CD1c-positive myeloid dendritic cell (primary cell): ENCODE results near the gene RBM47.
A peak's percentile ranks its signal among the peaks of the same experiment; 100 is the strongest.

Experiments
- DNase-seq: peaks from one replicate; pipeline ENCODE4 v3.0.0-alpha.2; 2016; ENCODE audit errors: extremely low spot score

The RBM47 gene

DNA sequence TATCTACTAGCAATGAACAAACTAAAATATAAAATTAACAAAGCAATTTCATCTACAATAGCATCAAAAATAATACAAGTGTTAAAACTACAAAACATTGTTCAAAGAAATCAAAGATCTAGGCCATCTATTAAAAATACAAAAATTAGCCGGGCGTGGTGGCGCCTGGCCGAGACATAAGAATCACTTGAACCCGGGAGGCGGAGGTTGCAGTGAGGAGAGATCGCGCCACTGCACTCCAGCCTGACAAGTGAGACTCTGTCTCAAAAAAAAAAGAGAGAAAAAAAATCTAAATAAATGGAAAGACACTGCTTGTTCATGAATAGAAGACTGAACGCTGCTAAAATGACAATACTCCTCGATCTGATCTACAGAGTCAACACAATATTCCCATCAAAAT is 139.2 kb downstream of the RBM47 start:
- no peak for DNase-seq

- no peak for DNase-seq
Observed at GRCh38 chr4:40489961-40490360, 139.7 kb downstream of the RBM47 start.

DNA sequence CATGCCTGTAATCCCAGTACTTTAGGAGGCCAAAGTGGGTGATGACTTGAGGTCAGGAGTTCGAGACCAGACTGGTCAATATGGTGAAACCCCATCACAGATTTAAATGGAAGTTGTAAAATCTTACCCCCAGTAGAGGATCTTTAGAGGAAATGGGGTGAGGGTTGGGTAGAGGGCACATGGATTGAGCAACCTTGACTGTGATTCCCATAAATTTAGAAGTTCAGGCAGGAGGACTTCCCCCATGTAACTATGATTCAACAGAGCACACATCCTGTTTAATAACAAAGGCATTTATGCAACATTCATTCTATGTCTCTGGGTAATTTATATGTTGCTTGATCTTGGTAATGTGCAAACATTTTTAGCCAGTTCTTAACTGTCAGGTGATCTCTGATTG is 143.1 kb downstream of the RBM47 start:
- peak; percentile 82 for DNase-seq

GRCh38 chr4:40484346-40485090 is 145.1 kb downstream of the RBM47 start:
- DNase-seq: no peak

DNA sequence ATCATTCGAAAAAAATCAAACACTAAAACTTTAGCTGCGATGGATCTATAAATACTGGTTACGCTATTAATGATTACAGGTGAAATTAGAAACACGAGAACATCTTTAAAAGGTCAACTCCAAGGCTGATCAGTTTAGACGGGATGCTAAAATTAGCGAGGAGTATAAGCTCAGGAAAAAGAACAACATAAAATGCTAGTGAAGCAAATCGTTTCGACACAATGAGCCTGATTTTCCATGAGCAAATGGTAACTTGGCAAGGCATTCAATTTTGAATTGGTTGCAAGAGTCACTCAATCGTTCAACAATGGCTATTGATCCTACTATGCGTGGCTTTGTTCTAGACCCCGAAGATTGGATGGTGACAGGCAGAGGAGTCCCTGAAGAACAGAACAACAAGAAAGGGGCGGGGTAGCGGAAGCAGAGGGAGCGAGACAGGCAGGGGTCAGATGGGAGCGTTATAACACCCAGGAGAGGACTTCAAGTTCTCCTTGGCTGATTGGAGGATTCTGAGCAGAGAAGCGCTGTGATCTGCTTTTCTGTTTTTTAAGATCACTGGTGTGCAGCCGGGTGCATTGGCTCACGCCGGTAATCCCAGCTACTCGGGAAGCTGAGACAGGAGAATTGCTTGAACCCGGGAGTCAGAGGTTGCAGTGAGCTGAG is 146.5 kb downstream of the RBM47 start:
- no peak for DNase-seq

GRCh38 chr4:40481977-40482376 is 147.7 kb downstream of the RBM47 start:
- no peak for DNase-seq

DNA sequence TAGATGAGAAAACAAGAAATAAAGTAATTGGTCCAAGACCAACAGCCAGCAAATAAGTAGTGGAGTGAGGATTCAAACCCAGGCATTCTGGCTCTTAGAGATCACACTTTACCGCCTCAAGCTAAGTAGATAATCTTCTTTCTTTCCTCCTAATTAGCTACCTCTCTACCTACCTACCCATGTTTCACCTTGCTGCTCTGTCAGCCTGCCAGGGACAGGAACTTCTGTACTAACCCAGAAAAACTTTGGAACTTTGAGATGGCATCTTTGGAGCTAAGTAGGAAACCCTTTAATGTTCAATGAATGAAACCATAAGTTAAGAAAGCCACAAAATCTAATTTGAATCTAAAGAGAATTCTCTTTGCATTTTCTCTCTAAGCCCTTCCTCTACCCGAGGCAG is 149.4 kb downstream of the RBM47 start:
- DNase-seq: no peak

- no peak for DNase-seq
Observed at GRCh38 chr4:40479378-40479777, 150.3 kb downstream of the RBM47 start.

DNA sequence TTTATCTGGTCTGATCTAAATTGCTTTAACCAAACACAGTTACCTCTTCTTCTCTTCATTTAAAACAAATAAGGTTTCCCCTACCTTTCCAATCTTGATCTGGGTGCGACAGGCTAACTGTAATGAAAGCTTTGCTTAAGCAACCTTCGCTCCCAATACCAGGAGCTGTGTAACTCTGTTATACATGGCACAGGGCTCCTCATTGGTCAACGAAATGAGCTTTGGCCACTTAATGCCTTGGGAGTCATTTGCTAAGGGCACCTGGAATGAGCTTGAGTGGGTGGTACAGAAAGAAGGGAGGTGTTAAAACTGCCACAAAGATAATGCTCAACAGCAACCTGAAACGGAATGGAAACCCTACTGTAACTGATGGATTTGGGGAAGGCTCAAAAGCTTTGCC is 154.1 kb downstream of the RBM47 start:
- no peak for DNase-seq

GRCh38 chr4:40473578-40474388 is 155.9 kb downstream of the RBM47 start:
- no peak for DNase-seq

- no peak for DNase-seq
Observed at GRCh38 chr4:40471923-40472322, 157.7 kb downstream of the RBM47 start.

GRCh38 chr4:40466789-40467188 is 162.9 kb downstream of the RBM47 start:
- DNase-seq: no peak

DNA sequence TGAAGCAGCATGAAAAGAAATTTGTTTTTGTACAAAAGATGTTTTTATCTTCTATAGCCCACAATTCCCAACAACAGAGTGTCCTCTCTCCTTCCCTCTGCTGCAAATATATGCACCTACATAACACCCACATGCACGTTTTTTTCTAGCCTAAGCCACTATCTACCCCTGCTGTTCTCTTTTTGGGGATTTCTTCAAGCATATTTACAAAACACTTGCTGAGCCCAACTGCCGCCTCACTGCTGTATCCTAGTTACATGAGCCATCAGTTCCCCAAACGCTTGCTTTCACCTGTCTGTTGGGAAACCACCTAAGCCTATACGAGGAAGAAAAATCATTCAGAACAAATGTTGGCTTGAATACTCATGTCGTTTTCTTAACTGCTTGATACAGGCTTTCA is 167.3 kb downstream of the RBM47 start:
- no peak for DNase-seq

GRCh38 chr4:40461879-40462278 is 167.8 kb downstream of the RBM47 start:
- DNase-seq: no peak

DNA sequence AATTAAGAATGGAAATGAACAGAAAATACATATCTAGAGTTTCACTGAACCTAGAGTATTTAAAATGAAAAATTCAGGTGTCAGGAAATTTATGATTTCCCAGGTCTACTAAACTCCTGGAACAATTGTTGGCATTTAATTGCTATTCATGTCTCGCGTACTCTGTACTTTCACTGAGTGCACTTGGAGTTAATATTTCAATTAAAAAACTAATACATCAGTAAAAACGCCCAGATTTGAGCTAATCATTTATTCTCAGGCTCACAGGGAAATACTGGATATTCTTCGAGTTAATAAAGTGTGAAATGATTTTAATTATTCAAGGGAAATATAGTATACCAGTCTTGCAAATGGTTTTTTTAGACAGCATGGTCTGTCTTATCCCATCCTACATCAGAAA is 168.6 kb downstream of the RBM47 start:
- DNase-seq: no peak

- DNase-seq: no peak
Observed at GRCh38 chr4:40458683-40459082, 171.0 kb downstream of the RBM47 start.

- no peak for DNase-seq
Observed at GRCh38 chr4:40458109-40458508, 171.6 kb downstream of the RBM47 start.

- no peak for DNase-seq
Observed at GRCh38 chr4:40455340-40455902, 174.2 kb downstream of the RBM47 start.

- no peak for DNase-seq
Observed at GRCh38 chr4:40454816-40455215, 174.8 kb downstream of the RBM47 start.

DNA sequence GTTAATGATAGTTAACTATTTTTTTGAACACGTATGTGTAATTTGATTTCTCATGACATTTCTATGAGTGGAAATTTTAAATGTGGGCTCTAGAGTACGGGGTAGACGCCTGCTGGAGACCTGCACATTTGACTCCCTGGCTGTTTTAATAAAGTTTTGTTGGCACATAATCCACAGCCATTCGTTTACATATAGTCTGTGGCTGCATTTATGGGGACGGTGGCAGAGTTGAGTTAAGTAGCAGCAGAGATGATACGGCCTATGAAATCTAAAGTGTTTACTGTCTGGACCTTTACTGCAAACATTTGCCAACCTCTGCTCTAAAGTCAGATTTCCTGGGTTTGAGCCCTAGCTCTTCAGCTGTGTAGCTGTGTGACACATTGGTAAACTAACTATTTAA is 175.8 kb downstream of the RBM47 start:
- DNase-seq: no peak

DNA sequence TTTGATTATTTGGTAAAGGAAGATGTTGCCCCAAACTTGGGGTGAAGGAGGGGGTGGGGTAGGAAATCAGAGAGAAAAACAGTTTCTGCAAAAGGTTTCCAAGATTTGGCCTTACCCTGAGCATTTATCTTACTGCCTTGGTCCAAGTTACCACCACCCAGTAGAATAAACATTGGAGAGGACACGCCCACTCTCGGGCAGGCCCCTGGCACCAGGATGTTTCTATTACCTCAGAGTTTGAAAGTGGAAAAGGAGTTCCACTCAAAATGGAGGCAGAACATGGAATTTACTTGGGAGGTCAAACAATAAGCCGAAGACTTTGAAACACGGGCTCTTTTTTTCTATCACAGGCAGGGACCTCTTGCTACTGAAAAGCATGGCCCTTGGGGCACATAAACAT is 180.8 kb downstream of the RBM47 start:
- DNase-seq: no peak

DNA sequence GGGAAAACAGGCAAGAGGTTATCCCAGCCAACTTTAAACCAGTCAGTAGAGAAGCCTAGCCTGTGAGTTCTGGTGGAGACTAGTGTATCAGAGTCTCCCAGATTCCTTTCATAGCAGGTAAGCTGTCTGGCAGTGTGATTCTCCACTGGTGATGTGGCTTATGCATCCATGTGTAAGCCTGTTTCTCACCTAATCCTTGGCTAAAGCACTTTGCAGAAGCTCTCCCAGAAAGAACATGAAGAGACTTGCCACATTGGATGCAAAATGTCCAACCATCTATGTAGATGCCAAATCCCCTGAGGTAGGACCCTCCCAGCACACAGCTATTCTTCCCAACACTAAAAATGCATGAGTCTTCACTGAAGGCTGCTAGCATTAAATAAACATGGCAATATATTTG is 182.8 kb downstream of the RBM47 start:
- DNase-seq: no peak
